Upper lobe of left lung (tissue), 4 donors: Measurements from ENCODE around the gene RTTN.

Experiments
- CTCF ChIP-seq, 6 experiments: fragments of 450-650 bp in 4 of 6; fragments of 200-600 bp in 2 of 6; sonication (generic) in 2 of 6; IDR thresholded peaks; one replicate each; pipeline ENCODE4 v1.5.1; 2016 to 2019; ENCODE audit warnings: antibody characterized with exemption in 6 of 6
- POLR2A ChIP-seq, 4 donors: fragments of 450-650 bp; IDR thresholded peaks; one replicate each; pipeline ENCODE4 v1.5.1; 2016 to 2017; ENCODE audit warnings: antibody characterized with exemption in 4 of 4, mild to moderate bottlenecking in 2 of 4

- TF ChIP-seq CTCF (IDR thresholded peaks at IDR 0.05) (no peak), POLR2A (IDR thresholded peaks at IDR 0.05) (no peak)
Observed at GRCh38 chr18:70086085-70086484, 119.4 kb downstream of the RTTN start.
